Measurements from ENCODE around the gene SMOC1. TPM values are rescaled to one million over a fixed set of nuclear protein-coding genes. Genes with fewer than 3 reads are reported as not detected.
A peak's percentile ranks its signal among the peaks of the same experiment; 100 is the strongest.

The SMOC1 gene
- total and polyA plus RNA-seq, 2 of the 8 experiments (the other 6 are each of a cell fraction or from before 2014, with no cell fraction given): 1.6 to 2.4 TPM

DNA sequence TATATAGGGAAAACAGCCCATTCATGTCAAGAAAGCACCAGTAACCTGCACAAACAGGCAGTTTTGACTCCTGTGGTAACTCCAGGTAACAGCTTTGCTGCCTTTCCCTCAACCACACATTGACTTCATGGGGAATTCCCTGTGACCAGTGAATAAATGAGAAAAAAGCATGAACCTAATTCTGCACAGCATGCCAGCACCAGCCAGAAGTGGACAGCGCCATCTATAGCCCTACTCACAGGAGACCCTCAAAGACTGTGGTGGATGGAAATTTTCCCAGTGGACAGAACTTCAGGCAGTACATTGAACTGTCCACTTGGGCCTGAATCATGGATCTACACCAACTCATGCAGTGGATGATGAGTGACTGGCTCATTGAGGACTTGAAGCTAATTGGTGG, 157.4 kb downstream of the SMOC1 start:
- Histone ChIP-seq H3K23me2 (ENCODE audit: low read depth, low read length) (no peaks in the 10 kb centered on the region), H2BK12ac (ENCODE audit: low read depth, low read length) (no peak overlapping the region), H2BK5ac (ENCODE audit: low read depth, low read length) (no peak overlapping the region), H4K91ac (replicated peaks; ENCODE audit: insufficient read length, low read length) (no peak overlapping the region), H3K36me3 (ENCODE audit: control insufficient read depth in 2 of 4, insufficient read depth in 4 of 4, low read length in 3 of 4) (no peaks in the 10 kb centered on the region), H3K4me1 (replicated peaks in 1 of 4; ENCODE audit: control insufficient read depth in 3 of 4, insufficient read depth in 4 of 4, low read length in 3 of 4) (peaks cover 0 to 11% (median 7%) of the 10 kb centered on the region in 4 experiments; a peak in 6 of 7 replicates), H3K23ac (ENCODE audit: insufficient read length) (no peak overlapping the region), H3K4me3 (ENCODE audit: extremely low read depth in 1 of 4, insufficient read depth in 2 of 4, low read depth in 3 of 4, low read length in 4 of 4) (no peak overlapping the region), H3K27ac (ENCODE audit: low read depth, low read length) (no peak overlapping the region), H3K4ac (replicated peaks; ENCODE audit: insufficient read length, low read depth, low read length) (no peak overlapping the region), H3K9me3 (ENCODE audit: insufficient read depth in 2 of 2, low read depth in 1 of 2, low read length in 1 of 2) (no peaks in the 10 kb centered on the region), H4K5ac (ENCODE audit: insufficient read length, low read depth, low read length) (no peak overlapping the region), H3K18ac (ENCODE audit: extremely low read depth, low read length) (no peak overlapping the region), H4K8ac (ENCODE audit: extremely low read depth, insufficient read depth, low read length) (no peak overlapping the region), H2AFZ (ENCODE audit: low read length) (no peak overlapping the region), H2BK20ac (ENCODE audit: low read length) (no peak overlapping the region), H3K27me3 (replicated peaks in 1 of 4; ENCODE audit: control insufficient read depth in 3 of 4, extremely low read depth in 1 of 4, insufficient read depth in 3 of 4, low read length in 3 of 4) (no peaks in the 10 kb centered on the region), H3K4me2 (ENCODE audit: insufficient read depth in 1 of 2, low read depth in 2 of 2, low read length in 2 of 2) (no peak overlapping the region), H2AK5ac (ENCODE audit: low read depth, low read length) (no peak overlapping the region), H3K56ac (replicated peaks; ENCODE audit: insufficient read length, low read depth, low read length) (no peak overlapping the region), H3K9ac (replicated peaks in 1 of 4; ENCODE audit: extremely low read depth in 1 of 4, low read depth in 3 of 4, low read length in 3 of 4) (no peak overlapping the region), H2BK15ac (ENCODE audit: low read length) (no peak overlapping the region), H2BK120ac (replicated peaks; ENCODE audit: low read depth, low read length) (no peak overlapping the region), H3K14ac (ENCODE audit: insufficient read length) (no peak overlapping the region), H3K79me1 (ENCODE audit: low read depth, low read length) (no peaks in the 10 kb centered on the region), H4K20me1 (replicated peaks in 1 of 2; ENCODE audit: control insufficient read depth in 1 of 2, insufficient read depth in 2 of 2, low read length in 2 of 2) (no peaks in the 10 kb centered on the region), H3K79me2 (ENCODE audit: control insufficient read depth in 1 of 2, insufficient read depth in 2 of 2, low read length in 2 of 2) (no peaks in the 10 kb centered on the region)
- DNase-seq (ENCODE audit: low read depth in 1 of 2, low spot score in 2 of 2) (no peak), FAIRE-seq (peak; percentile 52)
- WGBS, 2 experiments (ENCODE audit: extremely low coverage in 1 of 2, insufficient coverage in 1 of 2, insufficient read length in 1 of 2, insufficient replicate concordance in 2 of 2, low coverage in 1 of 2, low lambda C conversion rate in 2 of 2, missing lambda C conversion rate in 1 of 2): 53% methylated on average over 1 of the region's 1 CpG; no CpG with 5 or more reads in 1 of the 2 experiments
- ChIA-PET CTCF (ENCODE audit: partially characterized antibody) (interaction anchor here (1.0 to 4.6 kb wide), 8 partner anchors 8 to 306 kb away, joined by 3 to 23 read pairs (median 4); no protein-coding TSS in a partner anchor), POLR2A (ENCODE audit: partially characterized antibody) (no interaction called here)
- no peak for TF ChIP-seq BCL11A (IDR thresholded peaks at IDR 0.05; ENCODE audit: low read depth in 2 of 2, low read length in 2 of 2)
- TF ChIP-seq CTCF (IDR thresholded peaks at IDR 0.05; ENCODE audit: control extremely low read depth in 1 of 3, insufficient read depth in 1 of 3, low read depth in 1 of 3, low read length in 3 of 3): peak; percentile 42 to 55 (median 53)
- no peak for TF ChIP-seq ZNF274 (IDR thresholded peaks at IDR 0.05; ENCODE audit: borderline replicate concordance, extremely low read depth, low read length)
- peak; percentile 59 to 65 for TF ChIP-seq RAD21 (IDR thresholded peaks at IDR 0.05 in 1 of 2, conservative IDR thresholded peaks at IDR 0.05 in 1 of 2; ENCODE audit: low read depth in 2 of 2, low read length in 2 of 2)
- TF ChIP-seq SP2 (IDR thresholded peaks at IDR 0.05; ENCODE audit: low read length): no peak

Measured in H1 (cell line).